AG10803 (cell line): Measurements from ENCODE around the gene BCOR.

Source experiments
- DNase-seq: peaks from one replicate; pipeline ENCODE4 v3.0.0; 2010; ENCODE audit warnings: low read depth
- H3K4me3 ChIP-seq: 2 replicates; pipeline ENCODE4 v1.5.1; 2011; ENCODE audit warnings: mild to moderate bottlenecking, low read length, control low read depth
- TF ChIP-seq, protein P1 (sequence below): conservative IDR thresholded peaks from 2 replicates; pipeline ENCODE4 v1.5.1; 2011; ENCODE audit warnings: mild to moderate bottlenecking, low read length, control low read depth, inconsistent platforms

Gene BCOR

DNA sequence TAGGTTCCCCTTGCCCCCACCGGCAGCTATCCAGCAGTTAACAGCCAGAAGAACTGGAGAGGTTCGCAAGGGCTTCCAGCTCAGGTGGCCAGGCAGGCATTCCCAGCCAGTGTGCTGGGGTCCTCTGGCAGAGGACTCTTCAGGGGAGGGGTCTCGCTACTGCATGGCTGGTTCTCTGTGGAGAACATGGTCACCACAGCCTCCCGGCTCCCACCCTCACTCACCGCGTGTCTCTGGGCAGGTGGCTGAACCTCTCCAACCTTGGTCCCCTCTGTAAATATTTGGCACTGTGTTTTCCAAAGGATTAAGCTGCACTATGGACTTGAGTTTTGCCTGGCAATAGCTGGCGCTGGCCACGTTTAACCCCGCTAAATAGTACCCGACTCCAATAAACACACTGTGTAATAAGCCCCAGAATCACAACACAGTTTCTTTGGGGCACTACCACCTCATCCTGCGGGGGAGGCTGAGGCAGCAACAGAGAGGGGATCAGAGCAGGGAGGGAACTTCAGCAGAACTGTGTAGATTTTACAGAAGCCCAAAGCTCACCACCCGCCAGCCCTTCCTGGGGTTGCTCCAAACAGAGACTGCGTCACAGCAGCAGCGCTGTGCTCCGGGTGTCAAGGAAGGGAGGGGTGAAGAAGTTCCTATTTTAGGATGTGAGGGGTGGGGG, 15.2 kb downstream of the BCOR start:
- no peak for DNase-seq
- no peak overlapping the region for H3K4me3 ChIP-seq
- TF ChIP-seq, protein P1, sequence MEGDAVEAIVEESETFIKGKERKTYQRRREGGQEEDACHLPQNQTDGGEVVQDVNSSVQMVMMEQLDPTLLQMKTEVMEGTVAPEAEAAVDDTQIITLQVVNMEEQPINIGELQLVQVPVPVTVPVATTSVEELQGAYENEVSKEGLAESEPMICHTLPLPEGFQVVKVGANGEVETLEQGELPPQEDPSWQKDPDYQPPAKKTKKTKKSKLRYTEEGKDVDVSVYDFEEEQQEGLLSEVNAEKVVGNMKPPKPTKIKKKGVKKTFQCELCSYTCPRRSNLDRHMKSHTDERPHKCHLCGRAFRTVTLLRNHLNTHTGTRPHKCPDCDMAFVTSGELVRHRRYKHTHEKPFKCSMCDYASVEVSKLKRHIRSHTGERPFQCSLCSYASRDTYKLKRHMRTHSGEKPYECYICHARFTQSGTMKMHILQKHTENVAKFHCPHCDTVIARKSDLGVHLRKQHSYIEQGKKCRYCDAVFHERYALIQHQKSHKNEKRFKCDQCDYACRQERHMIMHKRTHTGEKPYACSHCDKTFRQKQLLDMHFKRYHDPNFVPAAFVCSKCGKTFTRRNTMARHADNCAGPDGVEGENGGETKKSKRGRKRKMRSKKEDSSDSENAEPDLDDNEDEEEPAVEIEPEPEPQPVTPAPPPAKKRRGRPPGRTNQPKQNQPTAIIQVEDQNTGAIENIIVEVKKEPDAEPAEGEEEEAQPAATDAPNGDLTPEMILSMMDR = no peak

DNA sequence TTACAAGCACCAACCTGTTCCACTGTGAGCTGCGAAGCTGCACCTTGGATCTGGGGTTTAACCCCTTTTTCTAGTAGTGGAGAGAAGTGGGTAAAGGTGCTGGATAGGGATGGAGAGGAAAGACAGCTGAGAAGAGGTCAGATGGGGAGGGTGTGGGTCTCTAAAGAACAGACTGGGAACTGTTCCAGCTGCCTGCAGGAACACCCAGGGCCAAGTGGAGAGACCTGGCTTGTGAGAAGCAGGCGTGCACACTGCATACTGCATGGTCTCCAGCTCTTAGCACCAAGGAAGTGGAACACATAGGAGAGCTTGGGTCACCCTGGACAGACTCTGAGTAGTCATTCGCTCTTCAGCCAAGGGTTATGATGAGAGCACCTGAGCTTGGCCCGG, 16.1 kb downstream of the BCOR start:
- H3K4me3 ChIP-seq = no peak overlapping the region
- DNase-seq = no peak
- TF ChIP-seq, protein P1 = no peak

GRCh38 chrX:40080894-40081678, 16.7 kb downstream of the BCOR start:
- TF ChIP-seq, protein P1 = no peak
- no peak for DNase-seq
- no peak overlapping the region for H3K4me3 ChIP-seq

GRCh38 chrX:40079572-40079971, 18.2 kb downstream of the BCOR start:
- H3K4me3 ChIP-seq = no peak overlapping the region
- TF ChIP-seq, protein P1 = no peak
- DNase-seq = no peak

DNA sequence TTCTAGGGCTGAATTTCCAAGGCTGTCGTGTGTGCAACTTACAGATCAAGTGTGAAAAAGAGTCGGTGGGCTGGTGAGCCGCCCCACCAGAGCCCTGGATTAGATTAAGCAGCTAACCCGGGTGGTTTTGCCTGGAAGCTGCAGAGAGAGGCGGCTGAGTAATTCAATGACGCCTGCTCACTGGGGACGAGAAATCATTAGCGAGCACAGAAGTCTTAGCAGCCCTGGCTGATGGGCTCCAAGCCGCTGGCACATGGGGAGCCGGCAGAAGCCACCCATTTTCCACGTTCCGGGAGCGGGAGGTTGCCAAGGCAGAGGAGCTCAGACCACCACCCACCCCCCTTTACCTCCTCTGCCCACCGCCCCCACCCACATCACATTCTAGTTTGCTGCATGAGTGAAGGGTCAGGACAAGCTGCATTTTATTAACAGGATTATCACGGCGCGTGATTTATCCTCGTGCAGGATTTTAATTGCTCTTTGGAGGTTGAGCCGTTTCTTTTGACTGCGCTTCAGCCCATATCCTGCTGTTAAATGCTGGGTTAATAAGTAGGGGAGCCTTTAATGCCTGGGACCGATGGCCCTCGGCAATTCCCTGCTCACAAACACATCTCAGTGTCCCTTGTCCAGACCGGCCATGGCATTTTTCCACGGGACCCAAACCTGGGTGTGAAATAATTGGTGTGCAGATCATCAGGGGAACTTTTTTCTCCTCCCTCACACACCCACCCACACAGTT, 19.1 kb downstream of the BCOR start:
- DNase-seq = no peak
- TF ChIP-seq, protein P1 = no peak
- H3K4me3 ChIP-seq = no peak overlapping the region

DNA sequence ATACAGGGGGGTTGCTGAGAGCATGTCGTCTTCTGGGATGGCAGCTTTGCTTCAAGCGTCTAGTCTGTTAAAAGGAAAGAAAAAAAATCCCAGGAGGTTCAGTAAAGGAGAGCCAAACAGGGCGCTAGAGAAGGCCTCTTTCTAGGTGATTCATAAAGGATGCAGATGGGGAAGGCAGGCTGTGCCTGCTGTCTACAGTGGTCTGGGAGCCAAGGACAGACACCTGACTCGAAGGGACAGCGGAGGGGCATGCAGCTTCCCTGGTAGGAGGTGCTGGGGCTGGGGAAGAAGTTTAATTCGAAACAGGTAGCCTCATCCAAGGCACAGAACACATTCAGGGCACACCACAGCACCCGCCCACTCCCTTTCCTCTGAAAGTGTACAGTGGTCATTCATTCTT, 19.9 kb downstream of the BCOR start:
- no peak for DNase-seq
- TF ChIP-seq, protein P1 = no peak
- H3K4me3 ChIP-seq = no peak overlapping the region
